SK-N-SH treated with all-trans-retinoic acid at 6 μM for 48 hours (cell line): Measurements from ENCODE around the gene FAM53A.

Source experiments
- ATAC-seq: fragments of 200-7000 bp; cut with Tn5 transposase; 3 replicates; pipeline ENCODE4 v1.9.1; 2020; ENCODE audit warnings: mild to moderate bottlenecking, moderate library complexity
- BACH2 ChIP-seq: fragments of 250-450 bp; sonication (Bioruptor Pico); IDR thresholded peaks from 2 replicates; pipeline ENCODE4 v1.9.0; 2021; ENCODE audit warnings: mild to moderate bottlenecking, borderline replicate concordance
- CSDC2 ChIP-seq: fragments of 250-450 bp; sonication (Bioruptor Pico); IDR thresholded peaks from 2 replicates; pipeline ENCODE4 v1.5.0; 2020; ENCODE audit warnings: mild to moderate bottlenecking, moderate library complexity
- GLIS3 ChIP-seq: fragments of 250-450 bp; sonication (Bioruptor Pico); IDR thresholded peaks from 2 replicates; pipeline ENCODE4 v1.5.0; 2020; ENCODE audit warnings: mild to moderate bottlenecking, moderate library complexity
- ISL1 ChIP-seq: fragments of 250-450 bp; sonication (Bioruptor Pico); IDR thresholded peaks from 2 replicates; pipeline ENCODE4 v2.1.2; 2022; ENCODE audit warnings: mild to moderate bottlenecking, moderate library complexity
- OSR1 ChIP-seq: fragments of 250-450 bp; sonication (Bioruptor Pico); IDR thresholded peaks from 2 replicates; pipeline ENCODE4 v1.8.0; 2022; ENCODE audit warnings: moderate library complexity, mild to moderate bottlenecking, inconsistent platforms
- PPARA ChIP-seq: fragments of 250-450 bp; sonication (Bioruptor Pico); IDR thresholded peaks from 2 replicates; pipeline ENCODE4 v1.5.0; 2020; ENCODE audit warnings: mild to moderate bottlenecking, borderline replicate concordance
- RARB ChIP-seq: fragments of 250-450 bp; sonication (Bioruptor Pico); IDR thresholded peaks from 2 replicates; pipeline ENCODE4 v1.8.0; 2021; ENCODE audit warnings: mild to moderate bottlenecking, moderate library complexity
- SNAI2 ChIP-seq: fragments of 250-450 bp; sonication (Bioruptor Pico); IDR thresholded peaks from 2 replicates; pipeline ENCODE4 v1.5.0; 2020; ENCODE audit warnings: mild to moderate bottlenecking, moderate library complexity
- TCF4 ChIP-seq: fragments of 250-450 bp; sonication (Bioruptor Pico); IDR thresholded peaks from 2 replicates; pipeline ENCODE4 v1.8.0; 2021; ENCODE audit warnings: mild to moderate bottlenecking, moderate library complexity, borderline replicate concordance
- TOX ChIP-seq: fragments of 250-450 bp; sonication (Bioruptor Pico); IDR thresholded peaks from 2 replicates; pipeline ENCODE4 v1.8.0; 2021; ENCODE audit warnings: mild to moderate bottlenecking, moderate library complexity, borderline replicate concordance
- ZC3H10 ChIP-seq: fragments of 250-450 bp; sonication (Bioruptor Pico); IDR thresholded peaks from 2 replicates; pipeline ENCODE4 v1.5.1; 2021; ENCODE audit warnings: mild to moderate bottlenecking, moderate library complexity
- ZFP3 ChIP-seq: fragments of 250-450 bp; sonication (Bioruptor Pico); IDR thresholded peaks from 2 replicates; pipeline ENCODE4 v1.5.0; 2020; ENCODE audit warnings: mild to moderate bottlenecking, moderate library complexity
- ZFP30 ChIP-seq: fragments of 450-650 bp; formaldehyde crosslinking; IDR thresholded peaks from 2 replicates; pipeline ENCODE4 v1.5.0; 2022; ENCODE audit warnings: mild to moderate bottlenecking, moderate library complexity
- ZNF565 ChIP-seq: fragments of 450-650 bp; formaldehyde crosslinking; conservative IDR thresholded peaks from 2 replicates; pipeline ENCODE4 v1.5.0; 2020; ENCODE audit warnings: low read depth, mild to moderate bottlenecking, moderate library complexity
- ZNF70 ChIP-seq: fragments of 450-650 bp; formaldehyde crosslinking; IDR thresholded peaks from 2 replicates; pipeline ENCODE4 v1.5.0; 2020; ENCODE audit warnings: mild to moderate bottlenecking, moderate library complexity
- ZNF8 ChIP-seq: fragments of 450-650 bp; formaldehyde crosslinking; IDR thresholded peaks from 2 replicates; pipeline ENCODE4 v1.5.0; 2020; ENCODE audit warnings: mild to moderate bottlenecking, moderate library complexity
- TF ChIP-seq, protein P1 (sequence below): fragments of 250-450 bp; sonication (Bioruptor Pico); IDR thresholded peaks from 2 replicates; pipeline ENCODE4 v1.5.0; 2020; ENCODE audit warnings: mild to moderate bottlenecking, moderate library complexity
- TF ChIP-seq, protein P2 (sequence below): fragments of 250-450 bp; sonication (Bioruptor Pico); IDR thresholded peaks from 2 replicates; pipeline ENCODE4 v1.8.0; 2021; ENCODE audit warnings: low read depth, mild to moderate bottlenecking, moderate library complexity, borderline replicate concordance
- TF ChIP-seq, protein P3 (sequence below): fragments of 250-450 bp; sonication (Bioruptor Pico); IDR thresholded peaks from 2 replicates; pipeline ENCODE4 v1.5.1; 2021; ENCODE audit warnings: mild to moderate bottlenecking, moderate library complexity
- TF ChIP-seq, protein P4 (sequence below): fragments of 250-450 bp; sonication (Bioruptor Pico); IDR thresholded peaks from 2 replicates; pipeline ENCODE4 v1.8.0; 2020; ENCODE audit warnings: mild to moderate bottlenecking, moderate library complexity, borderline replicate concordance

The FAM53A gene

DNA sequence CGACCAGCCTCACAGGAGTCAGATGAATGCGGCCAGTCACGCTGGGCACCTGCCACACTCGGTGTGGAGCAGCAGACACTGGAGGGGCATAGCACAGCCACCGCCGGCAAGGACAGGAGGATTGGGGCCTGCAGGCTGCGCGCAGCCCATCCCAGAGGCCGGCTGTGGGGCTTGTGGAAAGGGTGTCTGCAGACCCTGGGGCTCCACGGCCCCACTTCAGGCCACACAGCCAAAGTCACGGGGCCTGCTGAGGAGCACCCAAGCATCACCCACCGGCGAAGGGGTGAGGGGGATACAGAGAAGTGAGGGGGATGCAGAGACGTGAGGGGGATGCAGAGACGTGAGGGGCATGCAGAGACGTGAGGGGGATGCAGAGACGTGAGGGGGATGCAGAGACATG, 70.1 kb downstream of the FAM53A start:
- ATAC-seq = no peak
- TF ChIP-seq OSR1 (CRISPR knock-in tag) (no peak), ZFP3 (CRISPR knock-in tag) (no peak), ZNF565 (CRISPR knock-in tag) (no peak), SNAI2 (CRISPR knock-in tag) (no peak), GLIS3 (CRISPR knock-in tag) (no peak), TOX (CRISPR knock-in tag) (no peak), PPARA (CRISPR knock-in tag) (no peak), BACH2 (CRISPR knock-in tag) (no peak), ZNF8 (no peak), TCF4 (CRISPR knock-in tag) (no peak), RARB (CRISPR knock-in tag) (no peak), CSDC2 (CRISPR knock-in tag) (no peak), ZC3H10 (CRISPR knock-in tag) (no peak), ZNF70 (CRISPR knock-in tag) (no peak), ZFP30 (no peak)
- TF ChIP-seq, protein P1, sequence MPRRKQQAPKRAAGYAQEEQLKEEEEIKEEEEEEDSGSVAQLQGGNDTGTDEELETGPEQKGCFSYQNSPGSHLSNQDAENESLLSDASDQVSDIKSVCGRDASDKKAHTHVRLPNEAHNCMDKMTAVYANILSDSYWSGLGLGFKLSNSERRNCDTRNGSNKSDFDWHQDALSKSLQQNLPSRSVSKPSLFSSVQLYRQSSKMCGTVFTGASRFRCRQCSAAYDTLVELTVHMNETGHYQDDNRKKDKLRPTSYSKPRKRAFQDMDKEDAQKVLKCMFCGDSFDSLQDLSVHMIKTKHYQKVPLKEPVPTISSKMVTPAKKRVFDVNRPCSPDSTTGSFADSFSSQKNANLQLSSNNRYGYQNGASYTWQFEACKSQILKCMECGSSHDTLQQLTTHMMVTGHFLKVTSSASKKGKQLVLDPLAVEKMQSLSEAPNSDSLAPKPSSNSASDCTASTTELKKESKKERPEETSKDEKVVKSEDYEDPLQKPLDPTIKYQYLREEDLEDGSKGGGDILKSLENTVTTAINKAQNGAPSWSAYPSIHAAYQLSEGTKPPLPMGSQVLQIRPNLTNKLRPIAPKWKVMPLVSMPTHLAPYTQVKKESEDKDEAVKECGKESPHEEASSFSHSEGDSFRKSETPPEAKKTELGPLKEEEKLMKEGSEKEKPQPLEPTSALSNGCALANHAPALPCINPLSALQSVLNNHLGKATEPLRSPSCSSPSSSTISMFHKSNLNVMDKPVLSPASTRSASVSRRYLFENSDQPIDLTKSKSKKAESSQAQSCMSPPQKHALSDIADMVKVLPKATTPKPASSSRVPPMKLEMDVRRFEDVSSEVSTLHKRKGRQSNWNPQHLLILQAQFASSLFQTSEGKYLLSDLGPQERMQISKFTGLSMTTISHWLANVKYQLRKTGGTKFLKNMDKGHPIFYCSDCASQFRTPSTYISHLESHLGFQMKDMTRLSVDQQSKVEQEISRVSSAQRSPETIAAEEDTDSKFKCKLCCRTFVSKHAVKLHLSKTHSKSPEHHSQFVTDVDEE (CRISPR knock-in tag) = no peak
- TF ChIP-seq, protein P2, sequence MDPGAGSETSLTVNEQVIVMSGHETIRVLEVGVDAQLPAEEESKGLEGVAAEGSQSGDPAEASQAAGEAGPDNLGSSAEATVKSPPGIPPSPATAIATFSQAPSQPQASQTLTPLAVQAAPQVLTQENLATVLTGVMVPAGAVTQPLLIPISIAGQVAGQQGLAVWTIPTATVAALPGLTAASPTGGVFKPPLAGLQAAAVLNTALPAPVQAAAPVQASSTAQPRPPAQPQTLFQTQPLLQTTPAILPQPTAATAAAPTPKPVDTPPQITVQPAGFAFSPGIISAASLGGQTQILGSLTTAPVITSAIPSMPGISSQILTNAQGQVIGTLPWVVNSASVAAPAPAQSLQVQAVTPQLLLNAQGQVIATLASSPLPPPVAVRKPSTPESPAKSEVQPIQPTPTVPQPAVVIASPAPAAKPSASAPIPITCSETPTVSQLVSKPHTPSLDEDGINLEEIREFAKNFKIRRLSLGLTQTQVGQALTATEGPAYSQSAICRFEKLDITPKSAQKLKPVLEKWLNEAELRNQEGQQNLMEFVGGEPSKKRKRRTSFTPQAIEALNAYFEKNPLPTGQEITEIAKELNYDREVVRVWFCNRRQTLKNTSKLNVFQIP (CRISPR knock-in tag) = no peak
- TF ChIP-seq, protein P3, sequence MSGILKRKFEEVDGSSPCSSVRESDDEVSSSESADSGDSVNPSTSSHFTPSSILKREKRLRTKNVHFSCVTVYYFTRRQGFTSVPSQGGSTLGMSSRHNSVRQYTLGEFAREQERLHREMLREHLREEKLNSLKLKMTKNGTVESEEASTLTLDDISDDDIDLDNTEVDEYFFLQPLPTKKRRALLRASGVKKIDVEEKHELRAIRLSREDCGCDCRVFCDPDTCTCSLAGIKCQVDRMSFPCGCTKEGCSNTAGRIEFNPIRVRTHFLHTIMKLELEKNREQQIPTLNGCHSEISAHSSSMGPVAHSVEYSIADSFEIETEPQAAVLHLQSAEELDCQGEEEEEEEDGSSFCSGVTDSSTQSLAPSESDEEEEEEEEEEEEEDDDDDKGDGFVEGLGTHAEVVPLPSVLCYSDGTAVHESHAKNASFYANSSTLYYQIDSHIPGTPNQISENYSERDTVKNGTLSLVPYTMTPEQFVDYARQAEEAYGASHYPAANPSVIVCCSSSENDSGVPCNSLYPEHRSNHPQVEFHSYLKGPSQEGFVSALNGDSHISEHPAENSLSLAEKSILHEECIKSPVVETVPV = no peak
- TF ChIP-seq, protein P4, sequence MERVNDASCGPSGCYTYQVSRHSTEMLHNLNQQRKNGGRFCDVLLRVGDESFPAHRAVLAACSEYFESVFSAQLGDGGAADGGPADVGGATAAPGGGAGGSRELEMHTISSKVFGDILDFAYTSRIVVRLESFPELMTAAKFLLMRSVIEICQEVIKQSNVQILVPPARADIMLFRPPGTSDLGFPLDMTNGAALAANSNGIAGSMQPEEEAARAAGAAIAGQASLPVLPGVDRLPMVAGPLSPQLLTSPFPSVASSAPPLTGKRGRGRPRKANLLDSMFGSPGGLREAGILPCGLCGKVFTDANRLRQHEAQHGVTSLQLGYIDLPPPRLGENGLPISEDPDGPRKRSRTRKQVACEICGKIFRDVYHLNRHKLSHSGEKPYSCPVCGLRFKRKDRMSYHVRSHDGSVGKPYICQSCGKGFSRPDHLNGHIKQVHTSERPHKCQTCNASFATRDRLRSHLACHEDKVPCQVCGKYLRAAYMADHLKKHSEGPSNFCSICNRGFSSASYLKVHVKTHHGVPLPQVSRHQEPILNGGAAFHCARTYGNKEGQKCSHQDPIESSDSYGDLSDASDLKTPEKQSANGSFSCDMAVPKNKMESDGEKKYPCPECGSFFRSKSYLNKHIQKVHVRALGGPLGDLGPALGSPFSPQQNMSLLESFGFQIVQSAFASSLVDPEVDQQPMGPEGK (CRISPR knock-in tag) = no peak

DNA sequence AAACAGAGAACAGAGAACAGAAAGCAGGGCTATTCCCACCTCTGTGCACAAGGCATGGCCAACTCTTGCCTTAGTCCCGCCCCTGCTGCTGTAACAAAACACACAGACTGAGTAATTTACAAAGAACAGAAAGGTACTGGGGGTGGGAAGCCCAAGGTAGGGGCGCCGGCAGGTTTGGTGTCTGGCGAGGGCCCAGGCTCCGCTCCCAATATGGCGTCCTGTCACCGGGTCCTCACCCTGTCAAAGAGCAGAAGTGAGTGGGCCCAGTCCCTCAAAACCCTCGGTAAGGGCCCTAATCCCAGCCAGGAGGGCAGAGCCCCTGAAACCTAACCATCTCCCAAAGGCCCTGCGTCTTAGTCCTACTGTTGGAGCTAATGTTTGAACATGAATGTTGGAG, 71.0 kb downstream of the FAM53A start:
- no peak for ATAC-seq

More for the DNA sequence above, 71.0 kb downstream of the FAM53A start:
- TF ChIP-seq PPARA (CRISPR knock-in tag) = no peak
- TF ChIP-seq ZC3H10 (CRISPR knock-in tag) = no peak
- no peak for TF ChIP-seq ISL1 (CRISPR knock-in tag)
- TF ChIP-seq, protein P1 (CRISPR knock-in tag) = no peak
- no peak for TF ChIP-seq ZNF8
- no peak for TF ChIP-seq TCF4 (CRISPR knock-in tag)
- TF ChIP-seq, protein P4 (CRISPR knock-in tag) = no peak
- no peak for TF ChIP-seq RARB (CRISPR knock-in tag)
- TF ChIP-seq OSR1 (CRISPR knock-in tag) = no peak
- TF ChIP-seq GLIS3 (CRISPR knock-in tag) = no peak
